DND-41 (cell line): ENCODE measurements around the gene CACNA1E.

Source experiments
- CTCF ChIP-seq: IDR thresholded peaks from 2 replicates; pipeline ENCODE4 v1.5.1; 2012; ENCODE audit warnings: borderline replicate concordance, low read length, moderate library complexity, mild to moderate bottlenecking; ENCODE audit not compliant: poor library complexity, severe bottlenecking; ENCODE audit errors: extremely low read depth
- EZH2 ChIP-seq: IDR thresholded peaks from 3 replicates; pipeline ENCODE4 v1.6.1; 2012; ENCODE audit warnings: borderline replicate concordance, low read depth, mild to moderate bottlenecking, moderate library complexity, low read length, inconsistent platforms; ENCODE audit not compliant: severe bottlenecking

- TF ChIP-seq CTCF (no peak), EZH2 (no peak)
Observed at GRCh38 chr1:181558416-181558815, 75.1 kb downstream of the CACNA1E start.
